ENCODE results near the gene BHMT2.
A peak's percentile ranks its signal among the peaks of the same experiment; 100 is the strongest.

Gene BHMT2

GRCh38 chr5:79130781-79131180, 61.2 kb downstream of the BHMT2 start:
- H3K4me3 ChIP-seq (ENCODE audit: low read depth, low read length) = no peak overlapping the region
- no peaks in the 10 kb centered on the region for H3K9me3 ChIP-seq (ENCODE audit: control insufficient read depth, insufficient read depth, low read length)
- H3K9ac ChIP-seq (ENCODE audit: low read depth, low read length) = no peak overlapping the region
- H3K36me3 ChIP-seq (ENCODE audit: control insufficient read depth, insufficient read depth, low read length) = no peaks in the 10 kb centered on the region
- no peaks in the 10 kb centered on the region for H3K27me3 ChIP-seq (ENCODE audit: control insufficient read depth, insufficient read depth, low read length)
- H3K4me1 ChIP-seq (ENCODE audit: control insufficient read depth, insufficient read depth, low read length) = peaks cover 4% of the 10 kb centered on the region

GRCh38 chr5:79133121-79133656, 63.6 kb downstream of the BHMT2 start:
- H3K27me3 ChIP-seq (ENCODE audit: control insufficient read depth, insufficient read depth, low read length) = no peaks in the 10 kb centered on the region
- no peaks in the 10 kb centered on the region for H3K36me3 ChIP-seq (ENCODE audit: control insufficient read depth, insufficient read depth, low read length)
- H3K9me3 ChIP-seq (ENCODE audit: control insufficient read depth, insufficient read depth, low read length) = no peaks in the 10 kb centered on the region
- H3K4me3 ChIP-seq (ENCODE audit: low read depth, low read length) = peak overlapping the region; percentile 23
- no peak overlapping the region for H3K9ac ChIP-seq (ENCODE audit: low read depth, low read length)
- H3K4me1 ChIP-seq (ENCODE audit: control insufficient read depth, insufficient read depth, low read length) = peaks cover 4% of the 10 kb centered on the region

GRCh38 chr5:79133657-79134451, 64.3 kb downstream of the BHMT2 start:
- Histone ChIP-seq H3K9ac (ENCODE audit: low read depth, low read length) (no peak overlapping the region), H3K36me3 (ENCODE audit: control insufficient read depth, insufficient read depth, low read length) (no peaks in the 10 kb centered on the region)

GRCh38 chr5:79135790-79136553, 66.4 kb downstream of the BHMT2 start:
- H3K27me3 ChIP-seq (ENCODE audit: control insufficient read depth, insufficient read depth, low read length) = no peaks in the 10 kb centered on the region
- no peak overlapping the region for H3K9ac ChIP-seq (ENCODE audit: low read depth, low read length)
- H3K4me3 ChIP-seq (ENCODE audit: low read depth, low read length) = no peak overlapping the region
- H3K36me3 ChIP-seq (ENCODE audit: control insufficient read depth, insufficient read depth, low read length) = no peaks in the 10 kb centered on the region
- H3K4me1 ChIP-seq (ENCODE audit: control insufficient read depth, insufficient read depth, low read length) = peaks cover 4% of the 10 kb centered on the region
- no peaks in the 10 kb centered on the region for H3K9me3 ChIP-seq (ENCODE audit: control insufficient read depth, insufficient read depth, low read length)

More at GRCh38 chr5:79133657-79134451, 64.3 kb downstream of the BHMT2 start:
- H3K9me3 ChIP-seq (ENCODE audit: control insufficient read depth, insufficient read depth, low read length) = no peaks in the 10 kb centered on the region
- peak overlapping the region; percentile 23 for H3K4me3 ChIP-seq (ENCODE audit: low read depth, low read length)
- peaks cover 4% of the 10 kb centered on the region for H3K4me1 ChIP-seq (ENCODE audit: control insufficient read depth, insufficient read depth, low read length)
- H3K27me3 ChIP-seq (ENCODE audit: control insufficient read depth, insufficient read depth, low read length) = no peaks in the 10 kb centered on the region

GRCh38 chr5:79136618-79137017, 67.1 kb downstream of the BHMT2 start:
- no peak overlapping the region for H3K4me3 ChIP-seq (ENCODE audit: low read depth, low read length)
- H3K27me3 ChIP-seq (ENCODE audit: control insufficient read depth, insufficient read depth, low read length) = no peaks in the 10 kb centered on the region
- H3K36me3 ChIP-seq (ENCODE audit: control insufficient read depth, insufficient read depth, low read length) = no peaks in the 10 kb centered on the region
- no peaks in the 10 kb centered on the region for H3K4me1 ChIP-seq (ENCODE audit: control insufficient read depth, insufficient read depth, low read length)
- H3K9ac ChIP-seq (ENCODE audit: low read depth, low read length) = no peak overlapping the region
- no peaks in the 10 kb centered on the region for H3K9me3 ChIP-seq (ENCODE audit: control insufficient read depth, insufficient read depth, low read length)

Measured in iPS-15b (cell line).